PC-9 (cell line): ENCODE data around the gene SLC29A4.
"Not testable (repeated sequence)": the region's sequence is repeated elsewhere in the genome, so short reads cannot be mapped to it uniquely, and the experiment has no call there.

Experiments
- CTCF ChIP-seq: fragments of 200-600 bp; sonication (generic); conservative IDR thresholded peaks from 2 replicates; pipeline ENCODE4 v1.6.1; 2017; ENCODE audit warnings: mixed run types, antibody characterized with exemption, mild to moderate bottlenecking, moderate library complexity
- EZH2 ChIP-seq: fragments of 200-600 bp; sonication (generic); IDR thresholded peaks from 2 replicates; pipeline ENCODE4 v1.8.0; 2017; ENCODE audit warnings: antibody characterized with exemption, low read depth

DNA sequence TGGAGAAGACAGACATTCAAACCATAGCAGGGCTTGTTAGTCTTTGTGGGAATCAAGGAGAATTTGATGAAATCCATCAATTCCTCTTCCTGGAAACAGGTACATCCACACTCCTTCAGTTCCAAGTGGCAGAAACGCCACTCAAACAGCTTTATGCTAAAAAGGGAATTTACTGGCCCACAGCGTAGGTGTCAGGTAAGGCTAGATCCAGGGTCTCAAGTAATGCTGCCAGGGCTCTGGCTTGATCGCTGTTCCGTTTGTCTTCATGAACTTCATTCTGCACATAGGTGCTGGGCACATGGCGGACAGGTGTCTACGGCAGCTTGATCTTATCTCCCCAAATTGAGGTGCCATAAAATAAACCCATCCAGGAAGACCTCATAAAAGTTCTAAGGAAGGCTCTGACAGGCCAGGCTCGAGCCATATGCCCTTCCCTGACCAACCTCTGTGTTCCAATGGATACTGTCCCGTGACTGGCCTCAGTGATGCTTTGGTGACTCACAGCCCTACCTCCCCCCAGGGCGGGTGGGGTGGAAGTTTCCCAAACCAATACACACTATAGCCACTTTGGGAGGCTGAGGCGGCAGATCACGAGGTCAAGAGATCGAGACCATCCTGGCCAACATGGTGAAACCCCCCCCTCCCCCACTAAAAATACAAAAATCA lies 12.6 kb upstream of the SLC29A4 start:
- not testable (repeated sequence) for TF ChIP-seq CTCF, EZH2
